NCI-H1694 (cell line): Measurements from ENCODE around the gene CIC.
"Not testable (repeated sequence)": the region's sequence is repeated elsewhere in the genome, so short reads cannot be mapped to it uniquely, and the experiment has no call there.

Experiments used
- DNase-seq: peaks from one replicate; lab custom pipeline; 2025; lab: John Stamatoyannopoulos, UW

The CIC gene

DNA sequence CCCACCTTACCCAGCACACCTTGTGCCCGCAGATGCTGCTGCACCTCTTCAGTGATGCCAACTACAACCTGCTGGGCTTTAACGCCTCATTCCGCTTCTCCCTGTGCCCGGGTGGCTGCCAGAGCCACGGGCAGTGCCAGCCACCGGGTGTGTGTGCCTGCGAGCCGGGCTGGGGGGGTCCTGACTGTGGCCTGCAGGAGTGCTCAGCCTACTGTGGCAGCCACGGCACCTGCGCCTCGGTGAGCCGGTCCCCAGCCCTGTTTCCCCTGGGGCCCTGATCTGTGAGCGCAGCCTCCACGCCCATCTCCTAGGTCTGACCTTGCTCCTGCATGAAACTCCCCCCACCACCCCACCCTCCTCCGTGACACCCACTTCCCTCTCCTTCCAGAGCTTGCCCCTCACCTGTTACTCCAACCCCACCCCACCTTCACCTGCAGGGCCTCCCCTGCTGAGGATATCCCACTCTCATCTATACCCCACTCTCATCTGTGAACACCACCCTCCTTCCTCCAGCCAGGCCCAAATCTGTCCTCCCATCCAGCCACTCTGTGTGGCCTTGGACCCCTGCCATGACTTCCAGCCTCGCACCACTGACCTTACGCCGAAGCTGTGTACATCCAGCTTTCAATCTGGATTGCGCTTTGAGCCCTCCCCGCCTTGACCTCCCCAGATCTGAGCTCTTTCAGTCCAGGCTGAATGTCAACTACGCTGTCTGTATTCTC lies 65.1 kb downstream of the CIC start:
- no peak for DNase-seq

DNA sequence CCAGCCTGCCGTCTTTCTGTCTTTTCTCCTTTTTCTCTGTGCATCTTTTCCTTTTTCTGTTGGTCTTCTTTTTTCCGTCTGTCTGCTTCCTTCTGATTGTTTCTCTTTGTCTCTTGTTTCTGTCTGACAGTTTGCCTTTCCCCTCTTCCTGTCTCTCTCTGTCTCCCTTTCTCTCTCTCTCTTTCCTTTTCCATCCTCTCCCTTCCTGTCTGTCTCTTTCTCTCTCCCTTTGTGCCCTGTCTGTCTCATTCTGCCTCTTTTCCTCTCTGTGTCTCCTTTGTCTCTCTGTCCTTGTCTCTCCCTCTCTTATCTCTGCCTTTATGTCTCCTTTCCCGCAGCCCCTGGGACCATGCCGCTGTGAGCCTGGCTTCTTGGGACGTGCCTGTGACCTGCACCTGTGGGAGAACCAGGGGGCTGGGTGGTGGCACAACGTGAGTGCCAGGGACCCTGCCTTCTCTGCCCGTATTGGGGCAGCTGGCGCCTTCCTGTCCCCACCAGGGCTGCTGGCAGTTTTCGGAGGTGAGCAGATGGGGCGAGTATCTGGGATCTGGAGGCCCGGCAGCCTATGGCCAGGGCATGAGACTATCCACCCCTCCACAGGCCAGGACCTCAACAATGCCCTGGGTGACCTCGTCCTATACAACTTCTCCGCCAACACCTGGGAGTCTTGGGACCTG lies 65.8 kb downstream of the CIC start:
- no peak for DNase-seq

DNA sequence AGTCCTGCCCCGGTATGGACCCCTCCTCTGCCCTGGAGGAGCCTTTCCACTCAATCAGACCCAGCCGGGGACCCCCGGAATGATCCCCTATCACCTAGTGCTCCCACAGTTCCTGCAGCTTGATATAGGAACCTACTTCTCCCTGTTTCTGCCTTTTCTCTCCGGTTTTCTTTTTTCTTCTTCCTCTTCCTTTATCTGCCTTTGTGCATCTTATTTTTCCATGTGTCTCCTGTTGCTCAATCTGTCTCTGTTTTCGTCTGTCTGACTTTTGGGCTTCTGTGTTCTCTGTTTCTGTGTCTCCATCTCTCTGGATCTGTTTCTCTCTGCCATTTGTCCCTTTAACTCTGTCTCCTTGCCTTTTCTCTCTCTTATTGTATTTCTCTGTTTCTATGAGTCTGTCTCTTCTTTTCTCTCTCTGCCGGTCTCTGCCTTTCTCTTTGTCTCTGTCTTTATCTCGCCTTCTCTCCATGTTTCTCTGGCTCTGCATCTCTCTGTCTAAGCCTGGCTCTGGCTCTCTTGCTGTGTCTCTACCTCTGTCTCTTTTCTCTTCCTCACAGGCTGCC lies 66.4 kb downstream of the CIC start:
- DNase-seq = no peak

DNA sequence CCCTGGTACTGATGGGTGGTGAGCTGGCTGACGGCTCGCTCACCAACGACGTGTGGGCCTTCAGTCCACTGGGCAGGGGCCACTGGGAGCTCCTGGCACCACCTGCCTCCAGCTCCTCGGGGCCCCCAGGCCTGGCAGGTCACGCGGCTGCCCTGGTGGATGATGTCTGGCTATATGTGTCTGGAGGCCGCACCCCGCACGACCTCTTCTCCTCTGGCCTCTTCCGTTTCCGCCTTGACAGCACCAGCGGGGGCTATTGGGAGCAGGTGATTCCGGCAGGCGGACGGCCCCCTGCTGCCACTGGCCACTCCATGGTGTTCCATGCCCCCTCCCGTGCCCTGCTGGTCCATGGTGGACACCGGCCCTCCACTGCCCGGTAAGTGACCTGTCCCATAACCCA lies 66.9 kb downstream of the CIC start:
- no peak for DNase-seq

DNA sequence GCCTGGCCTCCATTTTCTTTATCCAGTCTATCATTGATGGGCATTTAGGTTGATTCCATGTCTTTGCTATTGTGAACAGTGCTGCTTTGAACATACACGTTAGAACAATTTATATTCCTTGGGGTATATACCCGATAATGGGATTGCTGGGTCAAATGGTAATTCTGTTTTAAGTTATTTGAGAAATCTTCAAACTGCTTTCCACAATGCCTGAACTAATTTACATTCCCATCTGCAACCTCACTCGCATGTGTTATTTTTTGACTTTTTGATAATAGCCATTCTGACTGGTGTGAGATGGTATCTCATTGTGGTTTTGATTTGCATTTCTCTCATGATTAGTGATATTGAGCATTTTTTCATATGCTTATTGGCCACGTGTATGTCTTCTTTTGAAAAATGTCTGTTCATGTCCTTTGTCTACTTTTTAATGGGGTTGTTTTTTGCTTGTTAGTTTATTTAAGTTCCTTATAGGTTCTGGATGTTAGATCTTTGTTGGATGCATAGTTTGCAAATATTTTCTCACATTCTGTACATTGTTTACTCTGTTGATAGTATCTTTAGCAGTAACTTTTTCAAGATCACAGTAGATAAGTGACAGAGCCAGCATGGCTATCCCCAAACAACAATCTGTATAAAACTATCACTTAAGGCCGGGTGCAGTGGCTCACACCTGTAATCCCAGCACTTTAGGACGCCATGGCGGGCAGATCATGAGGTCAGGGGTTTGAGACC lies 70.2 kb downstream of the CIC start:
- DNase-seq = not testable (repeated sequence)

DNA sequence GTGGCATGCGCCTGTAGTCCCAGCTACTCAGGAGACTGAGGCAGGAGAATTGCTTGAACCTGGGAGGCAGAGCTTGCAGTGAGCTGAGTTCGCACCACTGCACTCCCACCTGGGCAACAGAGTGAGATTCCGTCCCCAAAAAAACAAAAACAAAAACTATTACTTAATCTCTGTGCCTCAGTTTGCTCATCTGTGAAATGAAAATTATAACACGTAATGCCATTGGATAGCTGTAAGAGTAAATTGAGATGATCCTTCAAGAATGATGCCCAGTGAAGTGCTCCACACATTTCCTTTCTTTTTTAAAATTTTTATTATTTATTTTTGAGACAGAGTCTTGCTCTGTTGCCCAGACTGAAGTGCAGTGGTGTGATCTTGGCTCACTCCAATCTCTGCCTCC lies 70.9 kb downstream of the CIC start:
- not testable (repeated sequence) for DNase-seq

DNA sequence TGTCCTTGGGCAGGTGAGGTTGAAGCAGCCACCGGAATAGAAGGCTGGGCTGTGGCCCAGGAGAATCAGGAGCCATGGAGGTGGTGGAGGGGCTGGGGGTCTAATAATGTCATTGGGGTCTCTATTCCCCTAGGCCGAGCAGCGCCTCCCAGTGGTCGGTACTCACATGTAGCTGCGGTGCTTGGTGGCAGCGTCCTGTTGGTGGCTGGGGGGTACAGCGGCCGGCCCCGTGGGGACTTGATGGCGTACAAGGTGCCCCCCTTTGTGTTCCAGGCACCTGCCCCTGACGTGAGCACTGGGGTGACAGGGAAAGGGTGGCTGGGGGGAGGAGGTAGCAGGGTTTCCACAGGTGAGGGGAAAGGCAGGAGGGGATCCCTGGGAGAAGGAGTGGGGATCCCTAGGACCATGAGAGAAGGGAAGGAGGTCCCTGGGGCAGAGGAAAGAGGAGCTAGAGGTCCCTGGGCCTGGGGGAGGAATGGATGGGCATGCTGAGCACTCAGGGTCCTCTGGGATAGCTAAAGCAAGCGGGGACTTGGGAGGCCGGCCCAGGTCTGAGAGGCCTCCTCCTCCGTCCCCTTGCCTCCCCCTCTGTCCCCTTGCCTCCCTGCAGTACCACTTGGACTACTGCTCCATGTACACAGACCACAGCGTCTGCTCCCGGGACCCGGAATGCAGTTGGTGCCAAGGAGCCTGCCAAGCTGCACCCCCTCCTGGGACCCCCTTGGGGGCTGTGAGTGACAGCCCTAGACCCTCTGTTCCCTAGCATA lies 74.5 kb downstream of the CIC start:
- DNase-seq = no peak

DNA sequence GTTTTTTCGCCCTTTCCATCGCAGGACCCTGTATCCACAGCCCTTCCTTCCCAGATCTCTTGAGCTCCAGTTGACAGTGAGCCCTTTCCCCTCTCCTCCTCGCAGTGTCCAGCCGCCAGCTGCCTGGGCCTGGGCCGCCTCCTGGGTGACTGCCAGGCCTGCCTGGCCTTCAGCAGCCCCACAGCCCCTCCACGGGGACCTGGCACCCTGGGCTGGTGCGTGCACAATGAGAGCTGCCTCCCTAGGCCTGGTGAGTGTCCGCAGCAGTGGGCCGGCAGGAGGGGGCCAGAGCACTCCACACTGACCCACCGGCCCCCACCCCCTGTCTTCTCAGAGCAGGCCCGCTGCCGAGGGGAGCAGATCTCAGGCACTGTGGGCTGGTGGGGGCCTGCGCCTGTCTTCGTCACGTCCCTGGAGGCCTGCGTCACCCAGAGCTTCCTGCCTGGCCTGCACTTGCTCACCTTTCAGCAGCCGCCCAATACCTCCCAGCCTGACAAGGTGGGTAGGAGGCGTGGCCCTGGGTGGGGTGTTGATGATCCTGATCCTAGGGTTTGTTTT lies 75.4 kb downstream of the CIC start:
- no peak for DNase-seq
